T-helper 2 cell treated with Interferon-gamma antibody and Interleukin-4, amounts not matched to agents 5 μg/mL and 100 μg/mL, for 36 hours (primary cell): ENCODE data around the gene DZIP1L.
A peak's percentile ranks its signal among the peaks of the same experiment; 100 is the strongest.
"Not testable (repeated sequence)": the region's sequence is repeated elsewhere in the genome, so short reads cannot be mapped to it uniquely, and the experiment has no call there.

Source experiments
- DNase-seq: peaks from one replicate; pipeline ENCODE4 v3.0.0; 2021; ENCODE audit warnings: low spot score
- H3K27ac Mint-ChIP-seq: one replicate; pipeline ENCODE4 v1.8.0; 2021; ENCODE audit warnings: mild to moderate bottlenecking, mixed read lengths
- H3K27me3 Mint-ChIP-seq: one replicate; pipeline ENCODE4 v1.8.0; 2021; ENCODE audit warnings: low read depth, mixed read lengths
- H3K36me3 Mint-ChIP-seq: one replicate; pipeline ENCODE4 v1.8.0; 2021; ENCODE audit warnings: low read depth, mixed read lengths
- H3K4me1 Mint-ChIP-seq: one replicate; pipeline ENCODE4 v1.8.0; 2021; ENCODE audit warnings: low read depth, mixed read lengths
- H3K4me3 Mint-ChIP-seq: one replicate; pipeline ENCODE4 v1.8.0; 2022; ENCODE audit warnings: mild to moderate bottlenecking, moderate library complexity, mixed read lengths
- H3K9me3 Mint-ChIP-seq: one replicate; pipeline ENCODE4 v1.8.0; 2021; ENCODE audit warnings: mixed read lengths

The DZIP1L gene

GRCh38 chr3:138097192-138098172 is 17.9 kb downstream of the DZIP1L start:
- Mint-ChIP-seq H3K27me3 (peaks cover 13% of the 10 kb centered on the region), H3K4me3 (no peak overlapping the region), H3K9me3 (peaks cover 3% of the 10 kb centered on the region), H3K4me1 (no peaks in the 10 kb centered on the region), H3K27ac (no peak overlapping the region), H3K36me3 (no peaks in the 10 kb centered on the region)
- DNase-seq: no peak

- Mint-ChIP-seq H3K4me3 (no peak overlapping the region), H3K27ac (no peak overlapping the region)
- DNase-seq: no peak
Measured at GRCh38 chr3:138093721-138094120, 21.7 kb downstream of the DZIP1L start.

GRCh38 chr3:138092023-138092422 is 23.4 kb downstream of the DZIP1L start:
- Mint-ChIP-seq H3K4me3 (no peak overlapping the region), H3K27ac (no peak overlapping the region), H3K9me3 (peaks cover 3% of the 10 kb centered on the region), H3K4me1 (no peaks in the 10 kb centered on the region), H3K36me3 (no peaks in the 10 kb centered on the region), H3K27me3 (peaks cover 35% of the 10 kb centered on the region)
- no peak for DNase-seq

More at GRCh38 chr3:138093721-138094120, 21.7 kb downstream of the DZIP1L start:
- peaks cover 21% of the 10 kb centered on the region for H3K27me3 Mint-ChIP-seq
- no peaks in the 10 kb centered on the region for H3K4me1 Mint-ChIP-seq
- H3K36me3 Mint-ChIP-seq: no peaks in the 10 kb centered on the region
- peaks cover 3% of the 10 kb centered on the region for H3K9me3 Mint-ChIP-seq

GRCh38 chr3:138089091-138089490 is 26.3 kb downstream of the DZIP1L start:
- H3K27ac Mint-ChIP-seq: no peak overlapping the region
- DNase-seq: no peak
- peaks cover 3% of the 10 kb centered on the region for H3K9me3 Mint-ChIP-seq
- no peak overlapping the region for H3K4me3 Mint-ChIP-seq
- peaks cover 3% of the 10 kb centered on the region for H3K4me1 Mint-ChIP-seq
- H3K27me3 Mint-ChIP-seq: peaks cover 35% of the 10 kb centered on the region
- H3K36me3 Mint-ChIP-seq: no peaks in the 10 kb centered on the region

- not testable (repeated sequence) for H3K27ac Mint-ChIP-seq, H3K36me3 Mint-ChIP-seq, DNase-seq, H3K4me3 Mint-ChIP-seq, H3K9me3 Mint-ChIP-seq
- Mint-ChIP-seq H3K27me3 (peaks cover 26% of the 10 kb centered on the region), H3K4me1 (peaks cover 27% of the 10 kb centered on the region)
Measured at GRCh38 chr3:138085745-138086144, 29.7 kb downstream of the DZIP1L start.

- Mint-ChIP-seq H3K27me3 (peaks cover 24% of the 10 kb centered on the region), H3K27ac (no peak overlapping the region)
Measured at GRCh38 chr3:138084196-138084595, 31.2 kb downstream of the DZIP1L start.

GRCh38 chr3:138082992-138083386 is 32.4 kb downstream of the DZIP1L start:
- Mint-ChIP-seq H3K4me3 (peak overlapping the region; percentile 61), H3K27me3 (peaks cover 16% of the 10 kb centered on the region), H3K9me3 (no peaks in the 10 kb centered on the region), H3K4me1 (peaks cover 27% of the 10 kb centered on the region), H3K36me3 (no peaks in the 10 kb centered on the region), H3K27ac (peak overlapping the region; percentile 22)
- no peak for DNase-seq

More at GRCh38 chr3:138084196-138084595, 31.2 kb downstream of the DZIP1L start:
- Mint-ChIP-seq H3K4me1 (peaks cover 27% of the 10 kb centered on the region), H3K9me3 (no peaks in the 10 kb centered on the region), H3K4me3 (no peak overlapping the region), H3K36me3 (no peaks in the 10 kb centered on the region)
- no peak for DNase-seq

GRCh38 chr3:138082085-138082991 is 33.1 kb downstream of the DZIP1L start:
- peak overlapping the region; percentile 58 for H3K27ac Mint-ChIP-seq
- H3K4me3 Mint-ChIP-seq: peak overlapping the region; percentile 61
- H3K27me3 Mint-ChIP-seq: peaks cover 10% of the 10 kb centered on the region
- no peaks in the 10 kb centered on the region for H3K9me3 Mint-ChIP-seq
- H3K36me3 Mint-ChIP-seq: no peaks in the 10 kb centered on the region
- peak; percentile 47 for DNase-seq
- H3K4me1 Mint-ChIP-seq: peaks cover 27% of the 10 kb centered on the region

- H3K36me3 Mint-ChIP-seq: no peaks in the 10 kb centered on the region
- H3K4me3 Mint-ChIP-seq: no peak overlapping the region
- H3K4me1 Mint-ChIP-seq: peaks cover 27% of the 10 kb centered on the region
- H3K27me3 Mint-ChIP-seq: peaks cover 6% of the 10 kb centered on the region
- no peak overlapping the region for H3K27ac Mint-ChIP-seq
- no peaks in the 10 kb centered on the region for H3K9me3 Mint-ChIP-seq
- no peak for DNase-seq
Measured at GRCh38 chr3:138081371-138082084, 33.9 kb downstream of the DZIP1L start.

- H3K36me3 Mint-ChIP-seq: no peaks in the 10 kb centered on the region
- no peak overlapping the region for H3K27ac Mint-ChIP-seq
- no peaks in the 10 kb centered on the region for H3K9me3 Mint-ChIP-seq
- peaks cover 6% of the 10 kb centered on the region for H3K27me3 Mint-ChIP-seq
- no peak overlapping the region for H3K4me3 Mint-ChIP-seq
- DNase-seq: no peak
- H3K4me1 Mint-ChIP-seq: peaks cover 27% of the 10 kb centered on the region
Measured at GRCh38 chr3:138079901-138080300, 35.5 kb downstream of the DZIP1L start.

GRCh38 chr3:138078901-138079344 is 36.5 kb downstream of the DZIP1L start:
- no peaks in the 10 kb centered on the region for H3K9me3 Mint-ChIP-seq
- no peak overlapping the region for H3K27ac Mint-ChIP-seq
- H3K4me3 Mint-ChIP-seq: no peak overlapping the region
- no peaks in the 10 kb centered on the region for H3K36me3 Mint-ChIP-seq
- peaks cover 24% of the 10 kb centered on the region for H3K4me1 Mint-ChIP-seq
- DNase-seq: peak; percentile 33
- H3K27me3 Mint-ChIP-seq: peaks cover 6% of the 10 kb centered on the region

GRCh38 chr3:138078096-138078495 is 37.3 kb downstream of the DZIP1L start:
- Mint-ChIP-seq H3K27ac (no peak overlapping the region), H3K4me1 (peaks cover 17% of the 10 kb centered on the region), H3K36me3 (no peaks in the 10 kb centered on the region), H3K9me3 (no peaks in the 10 kb centered on the region), H3K4me3 (no peak overlapping the region), H3K27me3 (peaks cover 13% of the 10 kb centered on the region)
- DNase-seq: no peak

- H3K9me3 Mint-ChIP-seq: no peaks in the 10 kb centered on the region
- H3K27ac Mint-ChIP-seq: no peak overlapping the region
- peaks cover 23% of the 10 kb centered on the region for H3K27me3 Mint-ChIP-seq
- H3K4me3 Mint-ChIP-seq: no peak overlapping the region
- no peak for DNase-seq
- H3K36me3 Mint-ChIP-seq: no peaks in the 10 kb centered on the region
- H3K4me1 Mint-ChIP-seq: no peaks in the 10 kb centered on the region
Measured at GRCh38 chr3:138072796-138073195, 42.6 kb downstream of the DZIP1L start.
